ENCODE results near the gene STK32B. TPM values are rescaled to one million over a fixed set of nuclear protein-coding genes. Genes with fewer than 3 reads are reported as not detected.

STK32B gene
- total and polyA plus RNA-seq, 5 donors from 2014 or later = not detected

Other genes with a start within 250 kb of the STK32B start
- 0.54 TPM for gene MSX1, start 191.8 kb upstream of the STK32B start, total RNA-seq
- under 1 TPM in 1 of 4 donors, not detected in 3; 0.32 TPM for gene MSX1, start 191.8 kb upstream of the STK32B start, polyA plus RNA-seq
- 0.54 TPM for gene CYTL1, start 32.0 kb upstream of the STK32B start, total RNA-seq
- gene CYTL1, start 32.0 kb upstream of the STK32B start, polyA plus RNA-seq = not detected

Data from CD4-positive, CD25-positive, alpha-beta regulatory T cell (primary cell).